OCI-LY3 (cell line): Measurements from ENCODE around the gene STARD3.

ENCODE experiments used
- H2AFZ ChIP-seq: fragments of 200-600, 300-600 bp; shearing (Covaris generic); 2 replicates; pipeline ENCODE4 v1.6.0; 2014; ENCODE audit warnings: antibody characterized with exemption, low read depth, low read length
- H3K27ac ChIP-seq: fragments of 200-600, 300-600 bp; sonication (generic); 2 replicates; pipeline ENCODE4 v1.5.1; 2014; ENCODE audit warnings: mild to moderate bottlenecking, low read length, moderate library complexity, mixed read lengths
- H3K27me3 ChIP-seq: fragments of 200-600, 300-600 bp; sonication (generic); 2 replicates; pipeline ENCODE4 v1.6.1; 2014; ENCODE audit warnings: low read depth, low read length, mixed read lengths
- H3K36me3 ChIP-seq: fragments of 200-600, 300-600 bp; sonication (generic); replicated peaks from 2 replicates; pipeline ENCODE3; 2014; ENCODE audit warnings: low read depth, low read length, mixed read lengths
- H3K4me1 ChIP-seq: fragments of 300-600, 200-600 bp; sonication (generic); 2 replicates; pipeline ENCODE4 v1.6.1; 2014; ENCODE audit warnings: low read length, mixed read lengths
- H3K4me2 ChIP-seq: fragments of 200-600, 300-600 bp; sonication (generic); 2 replicates; pipeline ENCODE4 v1.6.1; 2014; ENCODE audit warnings: low read length, mixed read lengths
- H3K4me3 ChIP-seq: fragments of 300-600, 200-600 bp; sonication (generic); 2 replicates; pipeline ENCODE4 v1.5.1; 2014; ENCODE audit warnings: antibody characterized with exemption, mild to moderate bottlenecking, low read length, moderate library complexity
- H3K79me2 ChIP-seq: fragments of 300-600, 200-600 bp; shearing (Covaris generic); 2 replicates; pipeline ENCODE4 v1.6.1; 2014; ENCODE audit warnings: mild to moderate bottlenecking, low read length, mixed read lengths
- H3K9ac ChIP-seq: fragments of 300-600, 200-600 bp; shearing (Covaris generic); 2 replicates; pipeline ENCODE4 v1.6.0; 2014; ENCODE audit warnings: mild to moderate bottlenecking, low read length, moderate library complexity
- H3K9me3 ChIP-seq: fragments of 200-600, 300-600 bp; shearing (Covaris generic); 2 replicates; pipeline ENCODE4 v1.6.1; 2014; ENCODE audit warnings: low read length, mixed read lengths; ENCODE audit not compliant: insufficient read depth
- H4K20me1 ChIP-seq: fragments of 200-600, 300-600 bp; sonication (generic); 2 replicates; pipeline ENCODE4 v1.6.1; 2016; ENCODE audit warnings: low read length, mixed read lengths; ENCODE audit not compliant: insufficient read depth
- CTCF ChIP-seq: fragments of 200-600, 300-600 bp; sonication (generic); IDR thresholded peaks from 2 replicates; pipeline ENCODE4 v1.5.1; 2014; ENCODE audit warnings: antibody characterized with exemption, low read length, low read depth
- EZH2phosphoT487 ChIP-seq: fragments of 200-600 bp; shearing (Covaris generic); IDR thresholded peaks from 2 replicates; pipeline ENCODE4 v1.6.1; 2018; ENCODE audit warnings: antibody characterized with exemption, mixed run types, low read depth

The STARD3 gene

GRCh38 chr17:39665642-39666224 is 28.8 kb downstream of the STARD3 start:
- no peaks in the 10 kb centered on the region for H4K20me1 ChIP-seq
- H3K9me3 ChIP-seq, result no peaks in the 10 kb centered on the region
- peaks cover 42% of the 10 kb centered on the region for H3K4me1 ChIP-seq
- peaks cover 6% of the 10 kb centered on the region for H3K27me3 ChIP-seq
- H3K79me2 ChIP-seq, result no peaks in the 10 kb centered on the region
- H3K4me2 ChIP-seq, result peak overlapping the region; percentile 60
- TF ChIP-seq CTCF, result peak; percentile 20; the same call in 1 of the 2 replicates
- TF ChIP-seq EZH2phosphoT487, result no peak
- H2AFZ ChIP-seq, result no peak overlapping the region
- H3K36me3 ChIP-seq, result no peaks in the 10 kb centered on the region
- peak overlapping the region; percentile 46; the same call in 1 of the 2 replicates for H3K9ac ChIP-seq
- H3K27ac ChIP-seq, result no peak overlapping the region
- H3K4me3 ChIP-seq, result peak overlapping the region; percentile 47; the same call in 1 of the 2 replicates

GRCh38 chr17:39666231-39666600 is 29.3 kb downstream of the STARD3 start:
- peak overlapping the region; percentile 46; the same call in 1 of the 2 replicates for H3K9ac ChIP-seq
- H3K27ac ChIP-seq, result no peak overlapping the region
- TF ChIP-seq EZH2phosphoT487 (no peak), CTCF (no peak)
- peaks cover 6% of the 10 kb centered on the region for H3K27me3 ChIP-seq
- H3K4me1 ChIP-seq, result peaks cover 42% of the 10 kb centered on the region
- H3K4me2 ChIP-seq, result peak overlapping the region; percentile 60
- no peak overlapping the region for H2AFZ ChIP-seq
- no peaks in the 10 kb centered on the region for H3K79me2 ChIP-seq
- peak overlapping the region; percentile 47; the same call in 1 of the 2 replicates for H3K4me3 ChIP-seq
- no peaks in the 10 kb centered on the region for H4K20me1 ChIP-seq
- no peaks in the 10 kb centered on the region for H3K36me3 ChIP-seq
- no peaks in the 10 kb centered on the region for H3K9me3 ChIP-seq

- Histone ChIP-seq H3K36me3 (no peaks in the 10 kb centered on the region), H2AFZ (no peak overlapping the region), H3K4me1 (peaks cover 43% of the 10 kb centered on the region), H3K9me3 (no peaks in the 10 kb centered on the region), H3K9ac (peak overlapping the region; percentile 68; the same call in 1 of the 2 replicates), H3K4me2 (peak overlapping the region; percentile 90), H3K27me3 (peaks cover 6% of the 10 kb centered on the region), H3K27ac (no peak overlapping the region), H3K4me3 (peak overlapping the region; percentile 77; the same call in 1 of the 2 replicates), H4K20me1 (no peaks in the 10 kb centered on the region), H3K79me2 (no peaks in the 10 kb centered on the region)
- TF ChIP-seq EZH2phosphoT487 (no peak), CTCF (no peak)
These were observed 29.8 kb downstream of the STARD3 start for GRCh38 chr17:39666601-39667261.

GRCh38 chr17:39667262-39667944 is 30.5 kb downstream of the STARD3 start:
- no peak overlapping the region for H2AFZ ChIP-seq
- no peaks in the 10 kb centered on the region for H3K9me3 ChIP-seq
- H3K27me3 ChIP-seq, result peaks cover 6% of the 10 kb centered on the region
- H3K4me3 ChIP-seq, result peak overlapping the region; percentile 77
- H3K9ac ChIP-seq, result peak overlapping the region; percentile 68
- no peak overlapping the region for H3K27ac ChIP-seq
- no peaks in the 10 kb centered on the region for H3K79me2 ChIP-seq
- no peaks in the 10 kb centered on the region for H4K20me1 ChIP-seq
- H3K4me1 ChIP-seq, result peaks cover 50% of the 10 kb centered on the region
- H3K4me2 ChIP-seq, result peak overlapping the region; percentile 90
- no peak for TF ChIP-seq EZH2phosphoT487
- TF ChIP-seq CTCF, result no peak
- H3K36me3 ChIP-seq, result no peaks in the 10 kb centered on the region
